ENCODE data around the gene SDHAF1. TPM values are rescaled to one million over a fixed set of nuclear protein-coding genes. Genes with fewer than 3 reads are reported as not detected.

SDHAF1 gene
- total RNA-seq, 1 donor from 2014 or later, result 17.5 TPM

DNA sequence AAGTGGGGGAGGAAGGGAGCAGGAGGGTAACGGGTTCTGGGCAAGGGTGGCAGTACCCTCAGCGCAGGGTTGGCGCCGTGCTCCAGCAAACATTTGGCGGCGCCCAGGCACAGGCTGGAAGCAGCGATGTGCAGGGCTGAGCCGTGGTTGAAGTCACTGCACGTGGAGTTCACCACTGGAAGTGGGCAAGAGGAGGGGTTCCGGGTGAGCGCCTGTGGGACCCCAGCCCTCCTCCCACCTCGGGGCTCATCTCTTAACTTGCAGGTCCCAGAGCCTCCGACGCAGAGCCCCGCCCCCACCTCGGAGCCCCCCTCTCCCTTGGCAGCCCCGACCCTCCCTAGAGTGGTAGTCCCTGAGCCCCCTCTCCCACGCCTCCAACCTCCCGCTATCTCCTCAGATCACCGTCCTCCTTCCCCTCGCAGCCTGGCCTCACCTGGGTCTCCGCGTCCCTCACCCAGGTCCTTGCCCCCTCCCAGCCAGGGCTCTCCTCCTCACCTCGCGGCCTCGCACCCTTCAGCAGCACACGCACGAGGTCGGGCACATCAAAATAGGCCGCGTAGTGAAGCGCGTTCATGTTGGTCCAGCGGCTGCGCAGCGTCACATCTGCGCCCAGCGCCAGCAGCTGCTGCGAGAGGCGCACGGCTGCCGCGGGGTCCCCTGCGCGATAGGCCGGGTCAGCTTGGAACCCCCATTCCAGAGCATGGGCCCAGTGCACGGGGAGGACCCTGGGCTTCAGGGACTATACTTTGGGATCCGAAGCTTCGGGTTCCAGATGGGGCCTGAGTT, 31.3 kb downstream of the SDHAF1 start:
- peaks cover 10% of the 10 kb centered on the region for H3K36me3 Mint-ChIP-seq (ENCODE audit: low read depth)
- TF ChIP-seq, protein P1, sequence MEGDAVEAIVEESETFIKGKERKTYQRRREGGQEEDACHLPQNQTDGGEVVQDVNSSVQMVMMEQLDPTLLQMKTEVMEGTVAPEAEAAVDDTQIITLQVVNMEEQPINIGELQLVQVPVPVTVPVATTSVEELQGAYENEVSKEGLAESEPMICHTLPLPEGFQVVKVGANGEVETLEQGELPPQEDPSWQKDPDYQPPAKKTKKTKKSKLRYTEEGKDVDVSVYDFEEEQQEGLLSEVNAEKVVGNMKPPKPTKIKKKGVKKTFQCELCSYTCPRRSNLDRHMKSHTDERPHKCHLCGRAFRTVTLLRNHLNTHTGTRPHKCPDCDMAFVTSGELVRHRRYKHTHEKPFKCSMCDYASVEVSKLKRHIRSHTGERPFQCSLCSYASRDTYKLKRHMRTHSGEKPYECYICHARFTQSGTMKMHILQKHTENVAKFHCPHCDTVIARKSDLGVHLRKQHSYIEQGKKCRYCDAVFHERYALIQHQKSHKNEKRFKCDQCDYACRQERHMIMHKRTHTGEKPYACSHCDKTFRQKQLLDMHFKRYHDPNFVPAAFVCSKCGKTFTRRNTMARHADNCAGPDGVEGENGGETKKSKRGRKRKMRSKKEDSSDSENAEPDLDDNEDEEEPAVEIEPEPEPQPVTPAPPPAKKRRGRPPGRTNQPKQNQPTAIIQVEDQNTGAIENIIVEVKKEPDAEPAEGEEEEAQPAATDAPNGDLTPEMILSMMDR (conservative IDR thresholded peaks at IDR 0.05), result no peak
- no peaks in the 10 kb centered on the region for H3K9me3 Mint-ChIP-seq
- peaks cover 2% of the 10 kb centered on the region for H3K4me1 Mint-ChIP-seq
- H3K27ac Mint-ChIP-seq (ENCODE audit: unreplicated experiment), result no peak overlapping the region
- H3K4me3 Mint-ChIP-seq, result no peak overlapping the region
- no peak for DNase-seq (ENCODE audit: low read depth, low spot score)
- H3K27me3 Mint-ChIP-seq (ENCODE audit: low read depth), result no peaks in the 10 kb centered on the region

DNA sequence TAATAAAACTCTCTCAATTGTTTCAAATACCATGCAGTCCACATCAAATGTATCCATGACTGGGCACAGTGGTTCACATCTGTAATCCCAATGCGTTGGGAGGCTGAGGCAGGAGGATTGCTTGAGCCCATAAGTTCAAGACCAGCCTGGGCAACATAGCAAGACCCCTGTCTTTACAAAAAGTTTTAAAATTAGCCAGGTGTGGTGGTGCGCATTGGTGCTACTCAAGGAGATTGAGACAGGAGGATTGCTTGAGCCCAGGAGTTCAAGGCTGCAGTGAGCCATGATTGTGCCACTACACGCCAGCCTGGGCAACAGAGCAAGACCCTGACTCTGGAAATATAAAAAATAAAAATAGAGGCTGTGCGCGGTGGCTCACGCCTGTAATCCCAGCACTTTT, 32.7 kb downstream of the SDHAF1 start:
- Mint-ChIP-seq H3K9me3 (no peaks in the 10 kb centered on the region), H3K36me3 (ENCODE audit: low read depth) (peaks cover 10% of the 10 kb centered on the region)

DNA sequence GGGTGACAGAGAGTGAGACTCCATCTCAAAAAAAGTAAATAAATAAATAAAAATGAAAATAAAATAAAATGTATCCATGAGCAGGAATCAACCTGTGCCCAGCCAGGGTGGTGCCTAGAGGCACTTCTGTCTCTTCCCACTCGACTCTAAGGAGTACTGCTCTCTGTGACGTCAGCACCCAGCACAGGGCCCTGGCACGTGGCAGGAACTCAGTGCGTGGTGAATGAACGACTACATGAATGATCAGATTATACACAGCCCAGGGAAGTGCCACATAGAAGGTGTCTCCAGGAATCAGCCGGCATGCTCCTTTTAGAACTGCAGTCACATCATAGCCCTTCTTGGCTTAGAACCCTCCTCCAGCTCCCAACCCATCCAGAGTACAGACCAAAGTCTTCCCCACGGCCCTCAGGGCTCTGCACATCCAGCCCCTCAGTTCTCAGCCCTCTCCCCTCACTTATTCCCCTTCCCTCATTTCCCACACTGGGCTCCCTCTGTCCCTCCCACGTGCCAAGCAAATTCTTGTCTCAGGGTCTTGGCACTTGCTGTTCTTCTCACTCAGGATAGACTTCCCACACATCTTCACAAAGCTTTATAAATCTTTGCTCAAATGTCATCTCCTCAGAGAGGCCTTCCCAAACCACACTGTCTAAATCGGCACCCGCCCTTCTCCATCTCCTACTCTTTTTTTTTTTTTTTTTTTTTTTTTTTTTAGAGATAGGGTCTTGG, 33.5 kb downstream of the SDHAF1 start:
- peak overlapping the region; percentile 58 for H3K4me3 Mint-ChIP-seq
- peaks cover 7% of the 10 kb centered on the region for H3K36me3 Mint-ChIP-seq (ENCODE audit: low read depth)
- H3K4me1 Mint-ChIP-seq, result peaks cover 9% of the 10 kb centered on the region
- no peaks in the 10 kb centered on the region for H3K27me3 Mint-ChIP-seq (ENCODE audit: low read depth)
- DNase-seq (ENCODE audit: low read depth, low spot score), result no peak
- H3K27ac Mint-ChIP-seq (ENCODE audit: unreplicated experiment), result peak overlapping the region; percentile 31
- no peaks in the 10 kb centered on the region for H3K9me3 Mint-ChIP-seq
- TF ChIP-seq, protein P1 (conservative IDR thresholded peaks at IDR 0.05), result no peak

More for the DNA sequence above, 32.7 kb downstream of the SDHAF1 start:
- no peaks in the 10 kb centered on the region for H3K27me3 Mint-ChIP-seq (ENCODE audit: low read depth)
- H3K4me1 Mint-ChIP-seq, result peaks cover 4% of the 10 kb centered on the region
- H3K4me3 Mint-ChIP-seq, result no peak overlapping the region
- TF ChIP-seq, protein P1 (conservative IDR thresholded peaks at IDR 0.05), result no peak
- no peak for DNase-seq (ENCODE audit: low read depth, low spot score)
- H3K27ac Mint-ChIP-seq (ENCODE audit: unreplicated experiment), result no peak overlapping the region

DNA sequence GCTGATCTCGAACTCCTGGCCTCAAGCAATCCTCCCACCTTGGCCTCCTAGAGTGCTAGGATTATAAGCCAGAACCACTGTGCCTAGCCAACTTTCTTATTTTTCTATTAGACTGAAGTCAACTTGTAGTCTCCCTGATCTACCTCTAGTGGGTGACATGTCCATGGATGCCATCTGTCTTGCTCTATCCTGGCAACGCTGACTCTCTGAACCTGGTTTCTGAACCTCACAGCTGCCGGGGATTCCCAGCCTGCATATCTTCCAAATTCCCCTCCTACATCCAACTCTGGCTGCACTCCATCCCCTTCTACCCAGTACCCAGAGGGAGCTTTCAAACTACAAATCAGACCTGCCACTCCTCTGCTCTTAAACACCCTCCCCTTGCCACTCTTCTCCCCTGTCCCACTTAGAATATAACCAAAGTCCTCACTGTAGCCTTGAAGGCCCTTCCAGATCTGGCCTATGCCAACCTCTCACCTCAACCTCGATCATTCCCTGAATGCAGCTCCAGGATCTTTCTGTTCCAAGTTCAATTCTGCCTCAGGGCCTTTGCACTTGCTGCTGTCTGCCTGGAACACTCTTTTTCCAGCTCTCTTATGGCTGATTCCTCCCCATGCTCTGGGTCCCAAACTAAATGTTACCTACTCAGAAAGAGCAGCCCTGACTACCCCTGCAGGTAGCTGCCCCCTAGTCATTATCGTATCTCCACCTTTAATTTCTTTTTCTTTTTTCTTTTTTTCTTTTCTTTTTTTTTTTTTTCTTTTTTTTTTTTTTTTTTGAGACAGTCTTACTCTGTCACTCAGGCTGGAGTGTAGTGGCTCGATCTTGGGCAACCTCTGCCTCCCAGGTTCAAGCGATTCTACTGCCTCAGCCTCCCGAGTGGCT, 35.5 kb downstream of the SDHAF1 start:
- H3K27ac Mint-ChIP-seq (ENCODE audit: unreplicated experiment), result no peak overlapping the region
- H3K4me3 Mint-ChIP-seq, result peak overlapping the region; percentile 80
- H3K36me3 Mint-ChIP-seq (ENCODE audit: low read depth), result peaks cover 7% of the 10 kb centered on the region
- no peaks in the 10 kb centered on the region for H3K27me3 Mint-ChIP-seq (ENCODE audit: low read depth)
- TF ChIP-seq, protein P1 (conservative IDR thresholded peaks at IDR 0.05), result no peak
- H3K4me1 Mint-ChIP-seq, result peaks cover 15% of the 10 kb centered on the region
- H3K9me3 Mint-ChIP-seq, result no peaks in the 10 kb centered on the region
- no peak for DNase-seq (ENCODE audit: low read depth, low spot score)

DNA sequence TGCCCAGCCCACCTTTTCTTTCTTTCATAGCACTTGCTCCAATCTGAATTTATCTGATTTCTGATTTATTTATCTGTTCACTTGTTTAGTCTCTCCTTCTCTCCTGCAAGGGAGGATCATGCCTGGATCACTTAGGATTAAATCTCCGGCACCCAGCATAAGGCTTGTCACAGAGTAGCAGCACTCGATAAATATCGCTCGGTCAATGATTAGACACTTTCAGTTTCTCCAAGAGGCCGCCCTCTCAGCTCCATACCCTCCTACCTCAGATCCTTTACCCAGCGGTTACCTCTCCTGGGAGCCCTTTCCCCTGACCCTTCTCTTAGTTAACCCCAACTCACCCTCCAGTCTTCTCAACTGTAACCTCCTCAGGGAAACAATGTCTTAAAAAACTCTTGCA, 36.3 kb downstream of the SDHAF1 start:
- TF ChIP-seq, protein P1 (conservative IDR thresholded peaks at IDR 0.05), result no peak
- Mint-ChIP-seq H3K36me3 (ENCODE audit: low read depth) (peaks cover 7% of the 10 kb centered on the region), H3K9me3 (no peaks in the 10 kb centered on the region), H3K4me1 (peaks cover 15% of the 10 kb centered on the region), H3K27me3 (ENCODE audit: low read depth) (no peaks in the 10 kb centered on the region), H3K27ac (ENCODE audit: unreplicated experiment) (no peak overlapping the region), H3K4me3 (peak overlapping the region; percentile 68)
- DNase-seq (ENCODE audit: low read depth, low spot score), result no peak

All from neural crest cell (in vitro differentiated cells).